HG03565 (cell line): ENCODE results near the gene CTCFL.
"Not testable (repeated sequence)": the region's sequence is repeated elsewhere in the genome, so short reads cannot be mapped to it uniquely, and the experiment has no call there.

ENCODE experiments used
- ATAC-seq: cut with Tn5 transposase; IDR thresholded peaks from one replicate; pipeline ENCODE4 v1.9.1; 2021; ENCODE audit warnings: mild to moderate bottlenecking, moderate library complexity; ENCODE audit not compliant: unreplicated experiment

Gene CTCFL

DNA sequence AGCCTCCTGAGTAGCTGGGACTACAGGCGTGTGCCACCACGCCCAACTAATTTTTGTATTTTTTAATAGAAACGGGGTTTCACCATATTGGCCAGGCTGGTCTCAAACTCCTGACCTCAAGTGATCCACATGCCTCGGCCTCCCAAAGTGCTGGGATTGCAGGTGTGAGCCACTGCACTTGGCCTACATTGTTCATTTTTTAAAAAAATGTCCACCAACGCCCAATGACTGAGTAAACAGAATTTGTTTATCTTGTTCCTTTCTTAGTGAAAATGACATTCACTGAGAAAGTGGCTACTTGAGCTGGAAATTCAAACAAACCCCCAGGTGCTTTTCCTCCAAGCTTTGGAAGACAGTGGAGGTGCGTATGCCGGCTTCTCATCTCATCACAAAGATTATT is 13.2 kb downstream of the CTCFL start:
- not testable (repeated sequence) for ATAC-seq

GRCh38 chr20:57509665-57510237 is 15.2 kb downstream of the CTCFL start:
- ATAC-seq, result no peak

- no peak for ATAC-seq
Observed at GRCh38 chr20:57508831-57509230, 16.1 kb downstream of the CTCFL start.

DNA sequence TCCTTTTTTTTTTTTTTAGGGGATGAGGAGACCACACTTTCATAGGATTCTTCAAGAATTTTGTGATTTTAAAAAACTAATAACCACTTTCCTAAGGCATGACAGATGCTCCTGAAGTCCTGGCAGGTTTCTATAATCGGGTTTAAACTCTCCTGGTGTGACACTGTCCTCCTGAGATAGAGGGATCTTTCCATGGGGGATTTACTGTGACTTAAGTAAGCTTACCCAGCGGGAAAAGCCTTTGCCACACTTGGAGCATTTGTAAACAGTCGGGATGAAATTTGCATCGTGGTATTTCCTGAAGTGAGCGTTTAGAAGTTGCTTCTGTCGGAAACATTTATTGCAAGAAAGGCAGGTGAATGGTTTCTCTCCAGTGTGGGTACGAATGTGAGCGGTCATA is 16.6 kb downstream of the CTCFL start:
- no peak for ATAC-seq

DNA sequence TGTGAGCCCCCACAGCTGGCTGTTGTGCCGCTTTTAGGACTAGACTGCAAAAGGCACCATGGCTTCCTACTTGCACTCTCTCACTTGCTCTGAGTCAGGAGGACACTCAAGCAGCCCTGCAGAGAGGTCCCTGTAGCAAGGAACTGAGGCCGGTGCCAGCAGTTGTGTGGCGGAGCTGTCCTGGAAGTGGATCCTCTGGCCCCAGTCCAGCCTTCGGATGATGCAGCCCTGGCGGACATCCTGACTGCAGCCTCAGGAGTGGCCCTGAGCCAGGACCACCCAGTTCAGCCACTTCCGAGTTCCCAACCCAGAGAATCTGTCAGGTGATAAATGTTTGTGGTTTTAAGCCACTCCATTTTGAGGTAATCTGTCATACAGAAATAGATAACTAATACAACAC is 17.5 kb downstream of the CTCFL start:
- no peak for ATAC-seq

- ATAC-seq, result no peak
Observed at GRCh38 chr20:57505979-57506378, 19.0 kb downstream of the CTCFL start.

DNA sequence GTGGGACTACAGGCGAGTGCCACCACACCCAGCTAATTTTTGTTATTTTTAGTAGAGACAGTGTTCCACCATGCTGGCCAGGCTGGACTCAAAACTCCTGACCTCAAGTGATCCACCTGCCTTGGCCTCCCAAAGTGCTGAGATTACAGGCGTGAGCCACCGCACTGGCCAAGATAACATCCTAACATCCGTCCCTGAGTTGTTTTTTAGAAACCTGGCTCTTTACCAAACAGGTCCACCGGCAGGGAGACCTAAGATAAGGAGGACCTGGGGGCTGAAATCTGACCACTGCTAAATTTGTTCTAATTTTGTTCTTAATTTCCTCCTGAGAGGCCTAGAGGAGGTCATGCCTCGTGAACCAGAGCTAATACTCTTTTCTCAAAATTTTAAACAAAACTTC is 20.5 kb downstream of the CTCFL start:
- ATAC-seq, result no peak

DNA sequence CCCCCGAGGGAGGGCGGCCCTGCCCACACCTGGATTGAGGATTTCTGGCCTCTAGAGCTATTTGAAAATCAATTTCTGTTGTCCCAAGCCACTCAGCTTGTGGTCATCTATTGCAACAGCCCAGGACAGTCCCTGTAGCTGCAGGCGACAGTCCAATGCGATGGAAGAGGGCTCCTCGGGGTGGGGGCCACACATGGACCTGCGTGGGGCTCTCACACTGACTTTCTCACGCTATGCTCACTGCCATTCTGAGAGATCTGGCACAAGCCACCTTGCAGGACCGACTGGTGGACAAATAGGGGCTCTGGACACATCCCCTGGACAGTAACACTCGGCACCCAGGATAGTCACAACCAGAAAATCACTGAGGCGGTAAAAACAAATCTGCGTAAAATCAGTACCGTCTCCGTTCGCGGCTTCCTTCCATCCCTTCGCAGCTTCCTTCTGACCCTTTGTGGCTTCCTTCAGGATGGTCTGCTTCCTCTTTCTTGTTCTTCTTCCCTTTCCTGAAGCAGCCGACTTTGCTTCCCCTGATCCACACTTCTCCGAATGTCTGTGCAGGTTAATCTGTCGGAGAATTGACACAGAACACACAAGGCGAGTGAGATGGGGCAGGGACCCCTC is 21.8 kb downstream of the CTCFL start:
- no peak for ATAC-seq

GRCh38 chr20:57502336-57502700 is 22.6 kb downstream of the CTCFL start:
- no peak for ATAC-seq

- ATAC-seq, result no peak
Observed at GRCh38 chr20:57501461-57502335, 23.2 kb downstream of the CTCFL start.

GRCh38 chr20:57500962-57501361 is 24.0 kb downstream of the CTCFL start:
- ATAC-seq, result no peak

- no peak for ATAC-seq
Observed at GRCh38 chr20:57500235-57500634, 24.7 kb downstream of the CTCFL start.

GRCh38 chr20:57499676-57500075 is 25.3 kb downstream of the CTCFL start:
- no peak for ATAC-seq

GRCh38 chr20:57498425-57499400 is 26.2 kb downstream of the CTCFL start:
- no peak for ATAC-seq

DNA sequence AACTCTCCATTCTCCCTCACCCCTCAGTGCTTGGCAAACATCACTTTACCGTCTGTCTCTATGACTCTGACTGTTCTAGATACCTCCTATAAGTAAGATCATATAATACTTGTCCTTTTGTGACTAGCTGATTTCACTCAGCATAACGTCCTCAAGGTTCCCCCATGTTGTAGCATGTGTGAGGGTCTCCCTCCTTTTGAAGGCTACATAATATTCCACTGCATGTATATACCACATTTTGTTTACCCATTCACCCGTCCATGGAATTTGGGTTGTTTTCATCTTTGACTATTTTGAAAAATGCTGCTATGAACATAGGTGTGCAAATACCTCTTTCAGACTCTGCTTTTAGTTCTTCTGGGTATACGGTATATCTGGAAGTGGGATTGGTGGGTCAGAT is 28.3 kb downstream of the CTCFL start:
- no peak for ATAC-seq

DNA sequence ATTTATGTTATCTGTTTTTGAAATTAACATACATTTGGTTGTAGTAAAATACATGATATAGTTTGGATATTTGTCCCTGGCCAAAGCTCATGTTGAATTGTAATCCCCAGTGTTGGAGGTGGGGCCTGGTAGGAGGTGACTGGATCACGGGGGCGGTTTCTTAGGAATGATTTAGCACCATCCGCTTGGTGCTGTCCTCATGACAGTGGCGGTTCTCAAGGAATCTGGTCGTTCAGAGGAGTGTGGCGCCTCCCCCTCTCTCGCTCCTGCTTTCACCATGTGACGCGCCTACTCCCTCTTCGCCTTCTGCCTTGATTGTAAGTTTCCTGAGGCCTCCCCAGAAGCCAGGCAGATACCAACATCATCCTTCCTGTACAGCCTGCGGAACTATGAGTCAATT is 29.0 kb downstream of the CTCFL start:
- ATAC-seq, result no peak

DNA sequence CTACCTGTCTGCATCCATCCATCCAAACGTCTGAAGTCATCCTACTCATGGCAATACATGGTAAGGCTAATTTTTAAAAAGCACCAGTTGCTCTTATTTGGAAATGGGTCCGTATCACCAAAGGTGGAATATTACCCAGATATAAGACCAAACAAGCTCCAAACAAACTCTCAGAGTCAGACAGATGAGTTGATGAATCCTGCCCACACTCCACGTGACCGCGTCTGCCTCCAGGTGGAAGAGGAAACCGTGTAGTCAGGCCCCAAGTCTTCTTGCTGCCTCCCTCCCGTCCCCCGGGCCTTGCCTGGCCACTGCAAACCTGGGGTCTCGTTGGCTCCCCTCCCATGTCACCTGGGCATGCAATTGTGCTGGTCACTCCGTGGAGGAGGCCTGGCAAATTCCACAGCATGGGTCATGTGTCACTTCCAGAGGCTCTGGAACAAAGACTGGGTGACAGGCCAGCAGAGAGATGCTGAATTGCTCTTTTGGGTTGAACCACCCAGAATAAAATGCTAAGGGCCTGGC is 31.8 kb downstream of the CTCFL start:
- no peak for ATAC-seq

GRCh38 chr20:57491373-57491772 is 33.6 kb downstream of the CTCFL start:
- ATAC-seq, result no peak

DNA sequence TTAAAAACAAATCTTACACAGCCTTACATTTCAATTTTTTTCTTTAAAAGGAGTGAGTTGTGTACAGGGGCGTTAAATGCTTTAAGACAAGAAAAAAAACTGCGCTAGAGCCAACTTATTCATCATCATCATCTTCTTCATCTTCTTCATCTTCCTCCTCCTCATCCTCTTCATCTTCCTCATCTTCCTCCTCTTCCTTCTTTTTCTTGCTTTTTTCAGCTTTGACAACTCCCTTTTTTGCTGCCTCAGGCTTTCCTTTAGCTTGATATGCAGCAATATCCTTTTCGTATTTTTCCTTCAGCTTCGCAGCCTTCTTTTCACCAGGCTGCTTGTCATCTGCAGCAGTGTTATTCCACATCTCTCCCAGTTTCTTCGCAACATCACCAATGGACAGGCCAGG is 36.7 kb downstream of the CTCFL start:
- ATAC-seq, result not testable (repeated sequence)

DNA sequence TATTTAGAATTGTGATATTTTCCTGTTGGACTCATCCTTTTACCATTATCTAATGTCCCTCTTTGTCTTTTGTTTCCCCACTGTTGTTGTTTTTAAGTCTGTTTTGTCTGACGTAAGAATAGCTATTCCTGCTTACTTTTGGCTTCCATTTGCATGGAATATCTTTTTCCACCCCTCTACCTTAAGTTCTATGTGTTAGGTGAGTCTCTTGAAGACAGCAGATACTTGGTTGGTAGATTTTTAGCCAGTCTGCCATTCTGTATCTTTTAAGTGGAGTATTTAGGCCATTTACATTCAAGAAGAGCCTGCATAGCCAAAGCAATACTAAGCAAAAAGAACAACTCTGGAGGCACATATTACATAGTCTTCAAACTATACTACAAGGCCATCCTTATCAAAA is 39.2 kb downstream of the CTCFL start:
- ATAC-seq, result no peak

DNA sequence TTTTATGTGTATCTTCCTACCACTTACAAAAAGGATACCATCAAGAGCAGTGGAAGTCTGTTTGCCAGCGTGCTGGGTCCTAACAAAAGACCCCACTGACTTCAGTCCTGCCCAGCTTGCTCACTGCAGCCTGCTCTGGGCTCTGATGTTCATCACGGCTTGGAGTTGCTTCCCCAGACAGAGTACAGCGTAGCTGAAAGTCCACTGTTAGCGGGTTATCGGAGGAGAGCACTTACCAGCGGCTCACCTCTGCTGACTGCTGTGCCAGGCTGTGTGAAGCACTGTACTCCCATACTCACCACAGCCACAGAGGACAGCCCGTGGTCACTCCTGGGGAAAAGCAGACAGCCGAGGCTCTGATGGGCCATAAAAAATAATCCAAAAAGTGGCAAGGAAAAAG is 40.2 kb downstream of the CTCFL start:
- ATAC-seq, result no peak
